GM12872 (cell line): ENCODE data around the gene PRDM12.

ENCODE experiments used
- TF ChIP-seq, protein P1 (sequence below): IDR thresholded peaks from 3 replicates; pipeline ENCODE4 v1.5.1; 2011; ENCODE audit warnings: low read depth, mild to moderate bottlenecking, low read length, moderate library complexity; ENCODE audit not compliant: insufficient read depth

Gene PRDM12

DNA sequence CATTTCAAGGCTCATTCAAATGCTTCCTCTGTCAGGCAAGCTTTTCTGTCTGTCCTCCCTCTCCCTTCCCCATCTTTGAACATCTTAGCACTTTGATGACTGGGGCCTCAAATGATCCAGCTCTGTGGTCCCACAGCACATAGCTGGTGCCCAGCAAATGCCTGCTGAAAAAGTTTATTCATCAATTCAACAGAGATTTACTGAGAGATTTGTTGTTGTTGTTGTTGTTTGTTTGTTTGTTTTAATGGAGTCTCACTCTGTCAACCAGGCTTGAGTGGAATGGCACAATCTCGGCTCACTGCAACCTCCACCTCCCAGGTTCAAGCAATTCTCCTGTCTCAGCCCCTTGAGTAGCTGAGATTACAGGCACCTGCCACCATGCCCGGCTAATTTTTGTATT is 23.2 kb downstream of the PRDM12 start:
- TF ChIP-seq, protein P1, sequence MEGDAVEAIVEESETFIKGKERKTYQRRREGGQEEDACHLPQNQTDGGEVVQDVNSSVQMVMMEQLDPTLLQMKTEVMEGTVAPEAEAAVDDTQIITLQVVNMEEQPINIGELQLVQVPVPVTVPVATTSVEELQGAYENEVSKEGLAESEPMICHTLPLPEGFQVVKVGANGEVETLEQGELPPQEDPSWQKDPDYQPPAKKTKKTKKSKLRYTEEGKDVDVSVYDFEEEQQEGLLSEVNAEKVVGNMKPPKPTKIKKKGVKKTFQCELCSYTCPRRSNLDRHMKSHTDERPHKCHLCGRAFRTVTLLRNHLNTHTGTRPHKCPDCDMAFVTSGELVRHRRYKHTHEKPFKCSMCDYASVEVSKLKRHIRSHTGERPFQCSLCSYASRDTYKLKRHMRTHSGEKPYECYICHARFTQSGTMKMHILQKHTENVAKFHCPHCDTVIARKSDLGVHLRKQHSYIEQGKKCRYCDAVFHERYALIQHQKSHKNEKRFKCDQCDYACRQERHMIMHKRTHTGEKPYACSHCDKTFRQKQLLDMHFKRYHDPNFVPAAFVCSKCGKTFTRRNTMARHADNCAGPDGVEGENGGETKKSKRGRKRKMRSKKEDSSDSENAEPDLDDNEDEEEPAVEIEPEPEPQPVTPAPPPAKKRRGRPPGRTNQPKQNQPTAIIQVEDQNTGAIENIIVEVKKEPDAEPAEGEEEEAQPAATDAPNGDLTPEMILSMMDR, result no peak

DNA sequence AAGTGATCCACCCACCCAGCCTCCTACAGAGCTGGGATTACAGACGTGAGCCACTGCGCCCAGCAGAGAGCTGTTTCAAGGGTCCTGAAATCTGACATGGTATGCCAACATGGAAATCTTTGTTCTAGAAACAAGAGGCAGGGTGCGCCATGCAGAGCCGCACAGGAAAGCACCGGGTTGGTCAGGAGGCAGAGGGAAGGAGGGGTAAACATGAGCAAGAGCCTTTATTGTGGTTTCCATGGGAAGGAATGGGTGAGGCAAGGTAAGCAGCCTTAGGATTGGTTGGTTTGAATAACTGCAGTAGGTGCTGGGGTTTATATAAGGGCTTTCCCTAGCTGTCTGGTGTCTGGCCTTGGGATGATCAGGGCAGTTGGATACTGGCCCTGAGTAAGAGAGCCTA is 23.7 kb downstream of the PRDM12 start:
- TF ChIP-seq, protein P1, result no peak

DNA sequence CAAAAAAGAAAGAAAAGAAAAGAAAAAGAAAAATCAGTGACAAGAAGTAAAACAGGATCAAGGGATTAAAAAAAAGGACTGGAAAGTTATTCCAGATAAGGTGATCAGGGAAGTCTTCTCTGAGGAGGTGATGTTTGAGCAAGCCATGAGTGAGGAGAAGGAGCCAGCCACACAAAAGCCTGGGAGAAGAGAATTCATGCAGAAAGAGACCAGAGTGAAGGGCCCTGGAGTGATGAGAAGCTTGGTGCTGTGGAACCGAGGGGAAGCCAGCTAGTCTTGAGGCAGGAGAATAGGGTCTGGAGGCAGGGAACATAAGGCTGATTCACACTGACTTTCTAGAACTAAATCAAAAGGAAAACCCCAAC is 25.2 kb downstream of the PRDM12 start:
- TF ChIP-seq, protein P1, result no peak

DNA sequence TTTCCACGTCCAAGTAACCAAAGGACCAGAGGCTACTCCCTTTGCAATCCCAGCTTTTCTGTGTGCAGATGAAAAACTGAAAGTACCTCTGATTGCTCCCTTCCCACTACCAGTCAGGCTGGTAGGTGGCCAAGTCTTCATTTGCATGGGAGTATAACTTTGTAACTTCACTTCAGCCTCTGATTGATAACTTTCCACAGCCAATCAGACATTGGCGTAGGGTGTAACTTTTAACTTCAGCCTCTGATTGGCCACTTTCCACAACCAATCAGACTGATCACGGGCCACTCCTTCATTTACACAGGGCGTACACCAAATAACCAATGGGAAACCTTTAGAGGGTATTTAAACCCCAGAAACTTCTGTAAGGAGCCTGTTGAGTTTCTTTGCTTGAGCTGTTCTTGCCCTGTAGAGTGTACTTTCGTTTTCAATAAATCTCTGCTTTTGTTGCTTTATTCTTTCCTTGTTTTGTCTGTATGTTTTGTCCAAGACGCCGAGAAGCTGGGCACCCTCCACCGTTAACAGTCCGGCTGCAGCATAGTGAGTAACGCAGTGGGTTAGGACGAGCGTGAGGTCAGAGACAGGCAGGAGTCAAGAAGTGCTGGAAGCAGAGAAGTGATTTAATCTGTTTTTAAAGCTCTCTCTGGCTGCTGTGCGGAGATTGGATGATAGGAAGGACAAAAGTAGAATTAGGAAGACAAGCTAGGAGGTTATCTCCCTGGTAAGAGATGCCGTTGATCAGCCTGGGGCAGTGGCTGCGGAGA is 25.7 kb downstream of the PRDM12 start:
- TF ChIP-seq, protein P1, result no peak

DNA sequence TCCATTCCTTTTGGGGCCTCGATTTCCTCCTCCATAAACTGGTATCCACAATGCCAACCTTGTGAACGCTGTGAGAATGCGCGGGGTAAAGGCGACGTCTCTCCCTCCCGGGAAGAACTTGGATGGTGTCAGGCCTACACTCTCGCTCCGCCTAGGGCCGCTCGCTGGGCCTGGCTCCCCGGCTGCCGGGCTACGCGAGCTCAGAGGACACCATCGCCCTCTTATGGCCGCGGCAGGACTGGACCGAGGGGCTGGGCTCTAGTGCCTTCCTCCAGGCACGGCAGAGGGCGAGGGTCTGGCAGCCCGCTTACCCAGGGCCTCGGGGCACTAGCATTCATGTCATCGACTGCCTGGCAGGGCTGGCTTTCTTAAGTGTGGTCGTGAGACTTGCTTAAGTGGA is 27.9 kb downstream of the PRDM12 start:
- TF ChIP-seq, protein P1, result 0 out of 3 replicates have a peak, but pooled peaks have one; percentile 18

DNA sequence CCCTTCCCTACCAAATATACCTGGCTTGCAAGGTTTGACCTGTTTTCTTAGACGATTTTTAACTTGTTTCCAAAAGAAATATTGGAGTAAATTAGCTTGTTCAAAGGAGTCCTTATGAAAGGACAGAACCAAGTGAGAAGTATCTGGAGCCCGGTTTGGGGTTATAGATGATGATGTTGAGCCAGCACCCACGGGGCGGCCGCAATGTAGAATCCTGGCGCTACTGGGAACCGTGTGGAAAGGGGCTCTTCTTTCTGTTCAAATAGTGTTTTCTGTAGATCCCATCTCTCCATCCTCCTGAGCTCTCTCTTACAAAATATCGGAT is 28.7 kb downstream of the PRDM12 start:
- TF ChIP-seq, protein P1, result no peak

DNA sequence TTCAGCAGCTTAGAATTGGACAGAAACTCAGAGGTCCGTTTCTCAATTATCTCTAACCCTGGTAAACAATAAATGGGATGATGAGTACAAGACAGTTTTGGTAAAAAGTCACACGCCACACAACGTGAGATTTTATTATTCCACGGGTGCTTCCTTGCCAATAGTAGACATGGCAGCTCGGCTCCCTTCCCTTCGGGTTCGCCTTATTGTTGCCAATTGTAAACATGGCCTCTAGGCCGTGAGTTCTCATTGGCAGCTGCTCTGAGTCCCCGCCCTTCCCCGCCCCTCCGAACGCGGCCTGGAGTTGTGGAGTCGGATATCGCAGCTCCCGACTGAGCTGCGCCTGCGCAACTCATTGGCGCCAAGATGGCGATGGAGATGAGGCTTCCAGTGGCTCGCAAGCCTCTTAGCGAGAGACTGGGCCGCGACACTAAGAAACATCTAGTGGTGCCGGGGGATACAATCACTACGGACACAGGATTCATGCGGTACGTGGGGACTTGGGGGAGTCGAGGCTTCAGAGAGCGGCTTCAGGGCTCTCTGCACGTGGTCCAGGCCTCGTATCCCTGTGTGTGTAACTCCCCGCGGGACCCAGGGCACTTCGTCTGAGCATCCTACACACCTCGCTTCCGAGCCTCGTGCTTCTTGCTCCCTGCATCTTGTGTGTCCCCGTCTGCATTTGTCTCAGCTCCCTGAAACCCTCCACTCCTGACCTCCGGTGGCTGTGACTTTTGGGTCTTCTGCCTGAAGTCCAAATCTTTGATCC is 29.2 kb downstream of the PRDM12 start, which contains the start of gene EXOSC2:
TSS of gene EXOSC2 (plus strand) at position 355 of the 766 bp plus-strand sequence. CDS start at position 367, 12 bp downstream.
- TF ChIP-seq, protein P1, result no peak
